ENCODE results near the gene MT3.
"Not testable (repeated sequence)": the region's sequence is repeated elsewhere in the genome, so short reads cannot be mapped to it uniquely, and the experiment has no call there.

The MT3 gene

DNA sequence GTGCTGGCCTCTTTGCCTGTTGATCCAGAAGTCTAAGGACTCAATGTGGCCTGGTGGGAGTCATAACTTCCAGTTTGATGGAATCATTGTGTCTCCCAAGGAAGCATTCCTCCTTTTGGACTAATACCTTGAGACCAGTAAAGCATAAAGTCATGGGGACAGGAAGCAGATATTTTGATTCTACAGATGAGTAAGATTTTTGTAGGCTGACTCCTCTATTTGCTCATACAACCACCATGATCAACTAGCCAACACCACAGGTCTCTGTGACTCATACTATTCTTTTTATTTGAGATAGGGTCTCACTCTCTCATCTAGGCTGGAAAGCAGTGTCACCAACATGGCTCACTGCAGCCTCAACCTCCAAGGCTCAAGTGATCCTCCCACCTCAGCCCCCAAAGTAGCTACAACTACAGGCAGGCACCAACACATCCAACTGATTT lies 25.2 kb downstream of the MT3 start:
- Histone ChIP-seq H3K27me3 (ENCODE audit: control insufficient read depth, insufficient read depth, low read length) (peaks cover 88% of the 10 kb centered on the region), H3K9ac (ENCODE audit: low read depth, low read length) (no peak overlapping the region), H3K36me3 (ENCODE audit: control insufficient read depth, insufficient read depth, low read length) (no peaks in the 10 kb centered on the region), H3K4me3 (ENCODE audit: low read depth, low read length) (no peak overlapping the region), H3K9me3 (ENCODE audit: control insufficient read depth, insufficient read depth, low read length) (no peaks in the 10 kb centered on the region), H3K4me1 (ENCODE audit: control insufficient read depth, insufficient read depth, low read length) (peaks cover 11% of the 10 kb centered on the region)

DNA sequence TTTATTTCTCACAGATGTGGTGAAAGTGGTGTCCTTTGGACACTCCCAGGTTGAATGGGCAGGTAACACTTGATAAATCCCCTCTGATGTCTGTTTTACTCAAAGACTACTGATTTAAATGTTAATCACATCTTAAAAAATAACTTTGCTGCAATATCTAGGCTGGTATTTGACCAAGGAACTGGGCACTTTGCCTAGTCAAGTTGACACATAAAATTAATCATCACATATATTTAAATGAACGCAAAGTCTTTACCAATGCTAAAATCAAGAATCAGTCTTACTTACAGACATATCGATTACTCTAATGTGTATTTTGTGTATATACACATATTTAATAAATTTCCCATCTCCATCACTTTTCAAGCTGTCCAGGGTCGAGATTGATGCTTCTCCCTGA lies 26.0 kb downstream of the MT3 start:
- peaks cover 9% of the 10 kb centered on the region for H3K4me1 ChIP-seq (ENCODE audit: control insufficient read depth, insufficient read depth, low read length)
- peaks cover 88% of the 10 kb centered on the region for H3K27me3 ChIP-seq (ENCODE audit: control insufficient read depth, insufficient read depth, low read length)
- no peaks in the 10 kb centered on the region for H3K9me3 ChIP-seq (ENCODE audit: control insufficient read depth, insufficient read depth, low read length)
- H3K9ac ChIP-seq (ENCODE audit: low read depth, low read length): no peak overlapping the region
- no peak overlapping the region for H3K4me3 ChIP-seq (ENCODE audit: low read depth, low read length)
- H3K36me3 ChIP-seq (ENCODE audit: control insufficient read depth, insufficient read depth, low read length): no peaks in the 10 kb centered on the region

DNA sequence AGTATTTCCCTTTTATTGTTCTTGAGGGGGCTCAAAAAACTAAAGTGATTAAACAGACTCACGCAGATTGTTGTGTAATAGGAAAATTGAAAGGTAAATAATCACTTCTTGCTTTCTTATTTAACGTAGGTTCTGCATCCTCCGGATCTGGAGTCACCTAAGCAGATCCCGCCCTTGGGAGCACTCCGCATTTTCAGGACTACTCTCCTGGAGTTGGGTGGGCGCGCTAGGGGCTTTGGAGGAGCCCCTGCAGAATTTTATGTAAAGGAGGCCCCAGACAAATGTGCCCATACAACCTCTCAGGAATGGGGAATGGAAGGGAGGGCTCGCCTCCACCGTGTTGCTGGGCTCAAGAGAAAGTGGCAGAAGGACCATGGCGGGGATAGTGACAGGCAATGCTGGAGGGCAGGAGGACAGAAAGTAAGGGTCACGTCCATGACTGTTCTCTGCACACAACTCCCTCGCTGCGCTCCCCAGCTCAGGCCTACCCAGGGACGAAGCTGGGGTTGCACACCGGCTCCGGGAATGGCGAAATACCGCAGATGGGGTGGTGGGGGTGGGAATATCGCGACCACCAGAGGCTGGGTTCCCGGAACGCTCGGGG lies 27.4 kb downstream of the MT3 start:
- Histone ChIP-seq H3K4me3 (ENCODE audit: low read depth, low read length) (peak overlapping the region; percentile 67), H3K9ac (ENCODE audit: low read depth, low read length) (no peak overlapping the region), H3K4me1 (ENCODE audit: control insufficient read depth, insufficient read depth, low read length) (peaks cover 12% of the 10 kb centered on the region), H3K36me3 (ENCODE audit: control insufficient read depth, insufficient read depth, low read length) (no peaks in the 10 kb centered on the region), H3K9me3 (ENCODE audit: control insufficient read depth, insufficient read depth, low read length) (no peaks in the 10 kb centered on the region), H3K27me3 (ENCODE audit: control insufficient read depth, insufficient read depth, low read length) (peaks cover 81% of the 10 kb centered on the region)

DNA sequence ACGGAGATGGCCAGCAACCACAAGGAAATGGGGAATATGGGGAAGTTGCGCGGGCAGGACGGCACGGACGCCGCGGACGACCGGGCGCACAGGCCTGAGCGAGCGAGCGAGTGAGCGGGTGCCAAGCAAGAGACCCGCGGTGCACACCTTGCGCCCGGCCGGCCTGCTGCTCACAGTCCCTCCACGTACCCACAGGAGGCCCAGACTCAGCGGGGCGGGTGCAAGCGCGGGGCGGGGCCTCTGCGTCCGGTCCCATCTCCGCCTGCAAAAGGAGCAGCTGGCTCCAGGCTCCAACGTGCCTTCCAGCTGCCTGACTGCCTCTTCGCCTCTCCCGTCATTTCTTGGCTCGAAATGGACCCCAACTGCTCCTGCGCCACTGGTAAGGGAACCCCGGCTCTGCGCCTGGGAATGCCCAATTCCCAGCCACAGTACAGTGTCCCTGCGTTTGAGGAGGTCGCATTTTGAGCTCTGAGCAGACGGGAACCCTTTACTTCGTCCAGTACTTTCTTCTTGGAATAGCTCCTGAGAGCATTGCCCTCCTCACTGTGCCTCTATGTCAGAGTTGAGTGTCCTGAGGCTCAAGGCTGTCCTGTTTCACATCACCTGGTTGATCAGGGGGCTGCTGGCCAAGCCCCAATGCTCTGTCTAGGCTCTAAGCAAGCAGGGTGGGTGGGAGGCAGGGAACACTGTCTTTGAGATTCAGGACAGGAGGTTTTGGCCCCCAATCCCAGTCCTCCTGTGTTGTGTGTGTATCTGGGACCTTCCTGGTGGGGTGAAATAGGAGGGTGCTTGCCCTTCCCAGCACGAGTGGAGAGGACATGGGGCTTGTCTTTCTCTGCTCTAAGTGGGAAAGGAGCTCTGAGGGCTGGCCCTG lies 28.1 kb downstream of the MT3 start:
- Histone ChIP-seq H3K9me3 (ENCODE audit: control insufficient read depth, insufficient read depth, low read length) (no peaks in the 10 kb centered on the region), H3K4me1 (ENCODE audit: control insufficient read depth, insufficient read depth, low read length) (peaks cover 17% of the 10 kb centered on the region), H3K4me3 (ENCODE audit: low read depth, low read length) (peak overlapping the region; percentile 67), H3K36me3 (ENCODE audit: control insufficient read depth, insufficient read depth, low read length) (no peaks in the 10 kb centered on the region), H3K9ac (ENCODE audit: low read depth, low read length) (no peak overlapping the region), H3K27me3 (ENCODE audit: control insufficient read depth, insufficient read depth, low read length) (peaks cover 80% of the 10 kb centered on the region)

- peaks cover 17% of the 10 kb centered on the region for H3K4me1 ChIP-seq (ENCODE audit: control insufficient read depth, insufficient read depth, low read length)
- H3K4me3 ChIP-seq (ENCODE audit: low read depth, low read length): peak overlapping the region; percentile 18
- H3K9me3 ChIP-seq (ENCODE audit: control insufficient read depth, insufficient read depth, low read length): no peaks in the 10 kb centered on the region
- H3K36me3 ChIP-seq (ENCODE audit: control insufficient read depth, insufficient read depth, low read length): no peaks in the 10 kb centered on the region
- H3K9ac ChIP-seq (ENCODE audit: low read depth, low read length): no peak overlapping the region
- H3K27me3 ChIP-seq (ENCODE audit: control insufficient read depth, insufficient read depth, low read length): peaks cover 85% of the 10 kb centered on the region
These were observed 28.8 kb downstream of the MT3 start for GRCh38 chr16:56618138-56618537.

DNA sequence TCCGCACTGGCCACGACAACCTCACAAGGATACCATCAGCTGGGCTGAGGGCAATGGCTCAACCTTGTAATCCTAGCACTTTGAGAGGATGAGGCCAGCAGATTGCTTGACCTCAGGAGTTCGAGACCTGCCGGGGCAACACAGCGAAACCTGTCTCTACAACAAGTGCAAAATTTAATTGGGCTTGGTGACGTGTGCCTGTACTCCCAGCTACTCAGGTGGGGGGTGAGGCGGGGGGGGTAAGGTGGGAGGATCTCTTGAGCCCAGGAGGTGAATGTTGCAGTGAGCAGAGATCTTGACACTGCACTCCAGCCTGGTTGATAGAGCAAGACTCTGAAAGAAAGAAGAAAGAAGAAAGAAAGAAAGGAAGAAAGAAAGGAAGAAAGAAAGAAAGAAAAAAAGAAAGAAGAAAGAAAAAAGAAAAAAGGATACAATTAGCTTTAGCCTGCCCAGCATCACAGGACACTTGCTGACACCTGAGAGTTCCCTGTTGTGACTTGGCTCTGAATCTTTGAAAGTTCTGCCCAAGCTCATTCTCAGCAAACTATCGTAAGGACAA lies 31.1 kb downstream of the MT3 start:
- peaks cover 88% of the 10 kb centered on the region for H3K27me3 ChIP-seq (ENCODE audit: control insufficient read depth, insufficient read depth, low read length)
- H3K36me3 ChIP-seq (ENCODE audit: control insufficient read depth, insufficient read depth, low read length): no peaks in the 10 kb centered on the region
- no peak overlapping the region for H3K4me3 ChIP-seq (ENCODE audit: low read depth, low read length)
- H3K9me3 ChIP-seq (ENCODE audit: control insufficient read depth, insufficient read depth, low read length): no peaks in the 10 kb centered on the region
- H3K4me1 ChIP-seq (ENCODE audit: control insufficient read depth, insufficient read depth, low read length): peaks cover 17% of the 10 kb centered on the region
- no peak overlapping the region for H3K9ac ChIP-seq (ENCODE audit: low read depth, low read length)

GRCh38 chr16:56621665-56622445 lies 32.5 kb downstream of the MT3 start:
- H3K9me3 ChIP-seq (ENCODE audit: control insufficient read depth, insufficient read depth, low read length); H3K9ac ChIP-seq (ENCODE audit: low read depth, low read length); H3K4me3 ChIP-seq (ENCODE audit: low read depth, low read length); H3K36me3 ChIP-seq (ENCODE audit: control insufficient read depth, insufficient read depth, low read length): not testable (repeated sequence)
- H3K4me1 ChIP-seq (ENCODE audit: control insufficient read depth, insufficient read depth, low read length): peaks cover 20% of the 10 kb centered on the region
- H3K27me3 ChIP-seq (ENCODE audit: control insufficient read depth, insufficient read depth, low read length): peaks cover 90% of the 10 kb centered on the region

DNA sequence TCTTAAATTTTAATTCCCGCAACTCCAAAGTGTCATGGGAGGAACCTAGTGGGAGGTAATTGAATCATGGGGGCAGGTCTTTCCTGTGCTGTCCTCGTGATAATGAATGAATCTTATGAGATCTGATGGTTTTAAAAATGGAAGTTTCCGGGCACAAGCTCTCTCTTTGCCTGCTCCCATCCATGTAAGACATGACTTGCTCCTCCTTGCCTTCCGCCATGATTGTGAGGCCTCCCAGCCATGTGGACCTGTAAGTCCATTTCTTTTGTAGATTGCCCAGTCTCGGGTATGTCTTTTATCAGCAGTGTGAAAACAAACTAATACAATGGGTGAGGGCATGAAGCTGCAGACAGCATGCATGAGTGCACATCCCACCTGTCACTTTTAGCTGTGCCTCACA lies 33.9 kb downstream of the MT3 start:
- Histone ChIP-seq H3K4me1 (ENCODE audit: control insufficient read depth, insufficient read depth, low read length) (peaks cover 14% of the 10 kb centered on the region), H3K27me3 (ENCODE audit: control insufficient read depth, insufficient read depth, low read length) (peaks cover 86% of the 10 kb centered on the region)
- H3K36me3 ChIP-seq (ENCODE audit: control insufficient read depth, insufficient read depth, low read length); H3K9me3 ChIP-seq (ENCODE audit: control insufficient read depth, insufficient read depth, low read length); H3K4me3 ChIP-seq (ENCODE audit: low read depth, low read length); H3K9ac ChIP-seq (ENCODE audit: low read depth, low read length): not testable (repeated sequence)

DNA sequence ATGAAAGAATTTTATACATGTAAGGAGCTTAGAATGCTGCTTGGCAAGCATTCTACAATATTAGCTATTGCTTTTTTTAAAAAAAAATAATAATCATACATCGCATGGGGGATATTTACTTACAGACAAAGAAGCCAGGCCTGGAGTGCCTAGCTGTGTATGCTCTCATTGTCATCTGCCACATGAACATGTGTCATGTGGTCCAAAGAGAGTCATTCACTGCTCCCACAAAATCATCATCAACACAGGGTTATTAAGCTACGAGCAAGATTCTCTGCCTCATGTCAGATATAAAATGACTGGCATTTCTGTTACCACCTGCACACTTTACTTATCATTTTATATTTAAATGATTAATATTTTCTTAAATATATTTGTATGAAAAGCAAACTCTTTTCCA lies 34.3 kb downstream of the MT3 start:
- Histone ChIP-seq H3K4me3 (ENCODE audit: low read depth, low read length) (no peak overlapping the region), H3K4me1 (ENCODE audit: control insufficient read depth, insufficient read depth, low read length) (peaks cover 14% of the 10 kb centered on the region), H3K36me3 (ENCODE audit: control insufficient read depth, insufficient read depth, low read length) (no peaks in the 10 kb centered on the region), H3K9ac (ENCODE audit: low read depth, low read length) (no peak overlapping the region), H3K9me3 (ENCODE audit: control insufficient read depth, insufficient read depth, low read length) (no peaks in the 10 kb centered on the region), H3K27me3 (ENCODE audit: control insufficient read depth, insufficient read depth, low read length) (peaks cover 86% of the 10 kb centered on the region)

- Histone ChIP-seq H3K9ac (ENCODE audit: low read depth, low read length) (peak within 1 kb of the TSS; percentile 24), H3K4me3 (ENCODE audit: low read depth, low read length) (peak within 1 kb of the TSS; percentile 67), H3K36me3 (ENCODE audit: control insufficient read depth, insufficient read depth, low read length) (no peaks in the 10 kb centered on the region), H3K27me3 (ENCODE audit: control insufficient read depth, insufficient read depth, low read length) (peaks cover 86% of the 10 kb centered on the region), H3K4me1 (ENCODE audit: control insufficient read depth, insufficient read depth, low read length) (peaks cover 14% of the 10 kb centered on the region), H3K9me3 (ENCODE audit: control insufficient read depth, insufficient read depth, low read length) (no peaks in the 10 kb centered on the region)
These were observed 36.0 kb downstream of the MT3 start, which contains the start of gene MT1E for GRCh38 chr16:56625140-56625942. Gene MT1E (plus strand): TSS chr16:56625781. CDS start chr16:56625852, 71 bp downstream.

Measured in iPS-15b (cell line).